GM12878 (cell line): Measurements from ENCODE around the gene SMU1. TPM values are rescaled to one million over a fixed set of nuclear protein-coding genes. Genes with fewer than 3 reads are reported as not detected.

Source experiments
- ATAC-seq: fragments of 200-7000 bp; cut with Tn5 transposase; 3 replicates; pipeline ENCODE4 v1.9.1; 2020; ENCODE audit warnings: mild to moderate bottlenecking, moderate library complexity
- BruUV-seq: library from RNA; stranded (reverse); fragments of 400-500 nt; replicated peaks from 2 replicates; lab custom pipeline; 2021; lab: Mats Ljungman, UMichigan
- CTCF ChIA-PET: fragments of 300-600 bp; sonication (Branson Sonifier 250); formaldehyde crosslinking; extraction: SDS; loops from one replicate; lab custom pipeline; 2021; ENCODE audit warnings: inconsistent platforms; lab: Yijun Ruan, JAX
- POLR2A ChIA-PET: fragments of 350-600 bp; formaldehyde crosslinking; extraction: SDS; loops from one replicate; lab custom pipeline; 2021; ENCODE audit warnings: inconsistent platforms; lab: Charles Lee
- RAD21 ChIA-PET: fragments of 300-600 bp; sonication (Branson Sonifier 250); formaldehyde crosslinking; loops from one replicate; lab custom pipeline; 2023; ENCODE audit warnings: antibody characterized with exemption; ENCODE audit not compliant: unreplicated experiment; lab: Charles Lee
- SMC1A ChIA-PET: fragments of 300-600 bp; sonication (Branson Sonifier 250); formaldehyde crosslinking; loops from one replicate; lab custom pipeline; 2023; ENCODE audit not compliant: unreplicated experiment, uncharacterized antibody; lab: Charles Lee
- DNase-seq: peaks from one replicate; pipeline ENCODE4 v3.0.0-alpha.2; 2011; ENCODE audit warnings: low read depth, low spot score
- FAIRE-seq: peaks from 3 replicates; lab custom pipeline; 2011; peaks lifted over from hg19 to GRCh38; lab: Jason Lieb, UNC
- H2AFZ ChIP-seq: 2 replicates; pipeline ENCODE4 v1.6.0; 2011; ENCODE audit warnings: low read depth, low read length, control low read depth; ENCODE audit not compliant: control insufficient read depth
- H3K27ac ChIP-seq: 2 replicates; pipeline ENCODE4 v1.5.1; 2011; ENCODE audit warnings: control low read depth; ENCODE audit not compliant: control insufficient read depth, insufficient read depth
- H3K27me3 ChIP-seq, 2 experiments: replicated peaks in 1 of 2; 2 replicates each; pipeline versions ENCODE4 v1.6.0 to v1.6.1; 2011; ENCODE audit warnings: low read length in 1 of 2; ENCODE audit not compliant: control insufficient read depth in 2 of 2, insufficient read depth in 2 of 2
- H3K36me3 ChIP-seq, 2 experiments: 2 replicates each; pipeline ENCODE4 v1.5.1; 2011; ENCODE audit warnings: low read length in 1 of 2; ENCODE audit not compliant: control insufficient read depth in 2 of 2, insufficient read depth in 2 of 2
- H3K4me1 ChIP-seq: 2 replicates; pipeline ENCODE4 v1.6.1; 2011; ENCODE audit warnings: mild to moderate bottlenecking, low read length, moderate library complexity, mixed read lengths; ENCODE audit not compliant: control insufficient read depth, insufficient read depth
- H3K4me2 ChIP-seq: 2 replicates; pipeline ENCODE4 v1.6.0; 2011; ENCODE audit warnings: control low read depth; ENCODE audit not compliant: control insufficient read depth, insufficient read depth
- H3K4me3 ChIP-seq: fragments of 200-600 bp; sonication (generic); 2 replicates; pipeline ENCODE4 v1.5.1; 2016
- H3K79me2 ChIP-seq: 2 replicates; pipeline ENCODE4 v1.6.0; 2011; ENCODE audit warnings: low read length; ENCODE audit not compliant: control insufficient read depth, insufficient read depth
- H3K9ac ChIP-seq: 2 replicates; pipeline ENCODE4 v1.8.0; 2011; ENCODE audit warnings: low read length, control low read depth, mixed read lengths; ENCODE audit not compliant: control insufficient read depth, insufficient read depth
- H3K9me3 ChIP-seq: replicated peaks from 3 replicates; pipeline ENCODE4 v1.5.1; 2011; ENCODE audit warnings: mild to moderate bottlenecking, low read length; ENCODE audit not compliant: control insufficient read depth, insufficient read depth
- H4K20me1 ChIP-seq: 2 replicates; pipeline ENCODE4 v1.6.0; 2011; ENCODE audit not compliant: control insufficient read depth, insufficient read depth
- BCL11A ChIP-seq: IDR thresholded peaks from 2 replicates; pipeline ENCODE4 v1.6.1; 2011; ENCODE audit warnings: low read depth, low read length
- BRCA1 ChIP-seq: IDR thresholded peaks from 2 replicates; pipeline ENCODE4 v1.6.1; 2011; ENCODE audit warnings: low read depth, low read length, improper control_type of control experiment
- CEBPB ChIP-seq, 2 experiments: fragments of 150-350 bp in 1 of 2; IDR thresholded peaks; 2 replicates each; pipeline ENCODE4 v1.6.1; 2012 to 2014; ENCODE audit warnings: low read depth in 2 of 2, low read length in 2 of 2, borderline replicate concordance in 1 of 2, inconsistent platforms in 1 of 2
- CREB1 ChIP-seq: IDR thresholded peaks from 2 replicates; pipeline ENCODE4 v1.6.1; 2012; ENCODE audit warnings: low read depth, mild to moderate bottlenecking, inconsistent platforms
- DPF2 ChIP-seq: fragments of 450-650 bp; IDR thresholded peaks from 2 replicates; pipeline ENCODE4 v1.6.1; 2017; ENCODE audit warnings: mild to moderate bottlenecking
- GATAD2B ChIP-seq: fragments of 450-650 bp; conservative IDR thresholded peaks from 2 replicates; pipeline ENCODE4 v1.6.1; 2017; ENCODE audit warnings: low read depth, mild to moderate bottlenecking, moderate library complexity
- IKZF1 ChIP-seq: fragments of 450-650 bp; conservative IDR thresholded peaks from 2 replicates; pipeline ENCODE4 v1.6.1; 2017; ENCODE audit warnings: antibody characterized with exemption, mild to moderate bottlenecking
- IRF4 ChIP-seq: IDR thresholded peaks from 2 replicates; pipeline ENCODE4 v1.6.1; 2011; ENCODE audit warnings: low read depth, low read length
- JUND ChIP-seq: IDR thresholded peaks from 2 replicates; pipeline ENCODE4 v1.6.1; 2012; ENCODE audit warnings: low read depth, mild to moderate bottlenecking, low read length, improper control_type of control experiment, moderate library complexity
- MTA2 ChIP-seq: fragments of 450-650 bp; IDR thresholded peaks from 2 replicates; pipeline ENCODE4 v1.6.1; 2016; ENCODE audit warnings: low read depth, mild to moderate bottlenecking, moderate library complexity
- MYC ChIP-seq: IDR thresholded peaks from 2 replicates; pipeline ENCODE4 v1.6.1; 2011; ENCODE audit warnings: mild to moderate bottlenecking, low read length, moderate library complexity, inconsistent platforms; ENCODE audit not compliant: insufficient read depth, insufficient replicate concordance, insufficient read length, severe bottlenecking
- PAX5 ChIP-seq: IDR thresholded peaks from 2 replicates; pipeline ENCODE4 v1.6.1; 2011; ENCODE audit warnings: low read depth, low read length, borderline replicate concordance
- POLR2A ChIP-seq: IDR thresholded peaks from 2 replicates; pipeline ENCODE4 v1.6.1; 2011; ENCODE audit warnings: low read depth, mild to moderate bottlenecking, low read length
- POLR2AphosphoS2 ChIP-seq: IDR thresholded peaks from 2 replicates; pipeline ENCODE4 v1.6.1; 2011; ENCODE audit warnings: low read depth, mild to moderate bottlenecking, low read length, improper control_type of control experiment, moderate library complexity
- SIX5 ChIP-seq: IDR thresholded peaks from 2 replicates; pipeline ENCODE4 v1.6.1; 2011; ENCODE audit warnings: mild to moderate bottlenecking, low read depth, low read length, moderate library complexity; ENCODE audit not compliant: severe bottlenecking
- SMARCA5 ChIP-seq: fragments of 450-650 bp; IDR thresholded peaks from 2 replicates; pipeline ENCODE4 v1.6.1; 2017; ENCODE audit warnings: mild to moderate bottlenecking
- YBX1 ChIP-seq: fragments of 450-650 bp; IDR thresholded peaks from 2 replicates; pipeline ENCODE4 v1.6.1; 2016; ENCODE audit warnings: antibody characterized with exemption
- ZNF24 ChIP-seq: fragments of 450-650 bp; IDR thresholded peaks from 2 replicates; pipeline ENCODE4 v1.6.1; 2017; ENCODE audit warnings: antibody characterized with exemption, mild to moderate bottlenecking
- WGBS: methylation state at CpG from one replicate; pipeline ENCODE4 v1.1.6; 2016; ENCODE audit warnings: low lambda C conversion rate; ENCODE audit not compliant: insufficient replicate concordance, insufficient coverage; ENCODE audit errors: missing lambda C conversion rate; 5-methylcytosine and 5-hydroxymethylcytosine counted together
- in situ Hi-C: fragments of 300-500 bp; cut with MboI; formaldehyde crosslinking; loops from 9 replicates; pipeline ENCODE4 v1.14.3; 2018; ENCODE audit warnings: mixed read lengths
- intact Hi-C: fragments of 100-400 bp; cut with micrococcal nuclease; formaldehyde crosslinking; loops from one replicate; pipeline ENCODE4 v1.14.2; 2022; ENCODE audit not compliant: unreplicated experiment
- polyA plus RNA-seq, 11 experiments: library from polyadenylated mRNA; depleted of rRNA in 4 of 11; unstranded in 6 of 11; stranded (reverse) in 5 of 11; fragments of >200 nt; fragmentation: Nextera tagmentation in 4 of 11; fragmentation: Illumina TruSeq in 1 of 11; extraction: Ambion mirVana in 4 of 11; extraction: Trizol in 1 of 11; gene quantifications; 1 replicate in 1 of 11; 2 replicates in 10 of 11; pipeline versions ENCODE4 v1.2.1 to v1.2.3, GENCODE V29; 2011 to 2016; ENCODE audit warnings: inconsistent platforms in 2 of 11, missing spikeins in 2 of 11, low read depth in 1 of 11
- total RNA-seq, 4 experiments: library from RNA; depleted of rRNA in 3 of 4; stranded (reverse); fragments of >200 nt in 3 of 4; fragmentation: Illumina TruSeq in 1 of 4; extraction: Trizol in 1 of 4; gene quantifications; 2 replicates each; pipeline versions ENCODE4 v1.2.1 to v1.2.3, GENCODE V29; 2013 to 2021
- TF ChIP-seq, protein P1 (sequence below): fragments of 450-650 bp; formaldehyde crosslinking; IDR thresholded peaks from 2 replicates; pipeline ENCODE4 v1.5.0; 2022; ENCODE audit warnings: mild to moderate bottlenecking, missing genetic modification characterization
- TF ChIP-seq, protein P2 (sequence below): IDR thresholded peaks from 2 replicates; pipeline ENCODE4 v1.6.1; 2012; ENCODE audit warnings: low read depth, low read length, improper control_type of control experiment

Gene SMU1
- total and polyA plus RNA-seq, 10 of the 15 experiments (the other 5 are each of a cell fraction or from before 2014, with no cell fraction given) = 18.5 to 34.6 (median 20.9) TPM

- BruUV-seq = no TSS peak
- Histone ChIP-seq H3K9ac (no peak overlapping the region), H4K20me1 (0 out of 2 replicates have a peak, but pooled peaks cover 4% of the 10 kb centered on the region), H2AFZ (no peak overlapping the region), H3K4me3 (no peak overlapping the region), H3K4me2 (no peak overlapping the region), H3K36me3 (peaks cover 15 to 31% of the 10 kb centered on the region in 2 experiments), H3K4me1 (no peaks in the 10 kb centered on the region), H3K9me3 (no peaks in the 10 kb centered on the region), H3K27me3 (no peaks in the 10 kb centered on the region), H3K27ac (no peak overlapping the region), H3K79me2 (no peaks in the 10 kb centered on the region; the same call in 1 of the 2 replicates)
- ChIA-PET POLR2A (interaction anchor here (0.6 to 0.8 kb wide), 2 partner anchors 11 to 12 kb away, joined by 3 to 4 read pairs; no protein-coding TSS in a partner anchor), CTCF (interaction anchor here (1.3 kb wide), 1 partner anchor 61 kb away, joined by 3 read pairs; no protein-coding TSS in a partner anchor), SMC1A (interaction anchor here (0.7 to 1.3 kb wide), 2 partner anchors 16 to 69 kb away, joined by 3 to 5 read pairs; no protein-coding TSS in a partner anchor), RAD21 (interaction anchor here (0.9 to 1.6 kb wide), 3 partner anchors 28 to 116 kb away, joined by 3 to 6 read pairs (median 6); no protein-coding TSS in a partner anchor)
- FAIRE-seq = no peak
- in situ Hi-C loops = no loop called here
- 53% methylated on average over 1 of the region's 1 CpG for WGBS
- no peak for DNase-seq
- no peak; the same call in 1 of the 3 replicates for ATAC-seq
- intact Hi-C loops = no loop called here
- TF ChIP-seq SIX5 (no peak), POLR2A (no peak), IKZF1 (no peak), ZNF24 (no peak), CEBPB (IDR thresholded peaks at IDR 0.05; ENCODE audit: borderline replicate concordance in 1 of 2, low read depth in 2 of 2, low read length in 2 of 2) (no peak), POLR2AphosphoS2 (no peak), PAX5 (no peak), JUND (no peak), CREB1 (no peak), DPF2 (no peak), BRCA1 (no peak), BCL11A (no peak), MYC (no peak), GATAD2B (no peak), MTA2 (no peak), YBX1 (no peak), SMARCA5 (no peak), IRF4 (no peak)
- TF ChIP-seq, protein P1, sequence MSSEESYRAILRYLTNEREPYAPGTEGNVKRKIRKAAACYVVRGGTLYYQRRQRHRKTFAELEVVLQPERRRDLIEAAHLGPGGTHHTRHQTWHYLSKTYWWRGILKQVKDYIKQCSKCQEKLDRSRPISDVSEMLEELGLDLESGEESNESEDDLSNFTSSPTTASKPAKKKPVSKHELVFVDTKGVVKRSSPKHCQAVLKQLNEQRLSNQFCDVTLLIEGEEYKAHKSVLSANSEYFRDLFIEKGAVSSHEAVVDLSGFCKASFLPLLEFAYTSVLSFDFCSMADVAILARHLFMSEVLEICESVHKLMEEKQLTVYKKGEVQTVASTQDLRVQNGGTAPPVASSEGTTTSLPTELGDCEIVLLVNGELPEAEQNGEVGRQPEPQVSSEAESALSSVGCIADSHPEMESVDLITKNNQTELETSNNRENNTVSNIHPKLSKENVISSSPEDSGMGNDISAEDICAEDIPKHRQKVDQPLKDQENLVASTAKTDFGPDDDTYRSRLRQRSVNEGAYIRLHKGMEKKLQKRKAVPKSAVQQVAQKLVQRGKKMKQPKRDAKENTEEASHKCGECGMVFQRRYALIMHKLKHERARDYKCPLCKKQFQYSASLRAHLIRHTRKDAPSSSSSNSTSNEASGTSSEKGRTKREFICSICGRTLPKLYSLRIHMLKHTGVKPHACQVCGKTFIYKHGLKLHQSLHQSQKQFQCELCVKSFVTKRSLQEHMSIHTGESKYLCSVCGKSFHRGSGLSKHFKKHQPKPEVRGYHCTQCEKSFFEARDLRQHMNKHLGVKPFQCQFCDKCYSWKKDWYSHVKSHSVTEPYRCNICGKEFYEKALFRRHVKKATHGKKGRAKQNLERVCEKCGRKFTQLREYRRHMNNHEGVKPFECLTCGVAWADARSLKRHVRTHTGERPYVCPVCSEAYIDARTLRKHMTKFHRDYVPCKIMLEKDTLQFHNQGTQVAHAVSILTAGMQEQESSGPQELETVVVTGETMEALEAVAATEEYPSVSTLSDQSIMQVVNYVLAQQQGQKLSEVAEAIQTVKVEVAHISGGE = no peak
- TF ChIP-seq, protein P2, sequence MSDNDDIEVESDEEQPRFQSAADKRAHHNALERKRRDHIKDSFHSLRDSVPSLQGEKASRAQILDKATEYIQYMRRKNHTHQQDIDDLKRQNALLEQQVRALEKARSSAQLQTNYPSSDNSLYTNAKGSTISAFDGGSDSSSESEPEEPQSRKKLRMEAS = no peak
Measured at GRCh38 chr9:33109850-33110595, 33.5 kb upstream of the SMU1 start.
